ENCODE results near the gene KRT71.
"Not testable (repeated sequence)": the region's sequence is repeated elsewhere in the genome, so short reads cannot be mapped to it uniquely, and the experiment has no call there.

KRT71 gene

GRCh38 chr12:52522346-52523011 is 30.5 kb downstream of the KRT71 start:
- DNase-seq (ENCODE audit: low read depth in 2 of 2, low spot score in 1 of 2) = no peak

GRCh38 chr12:52521568-52522266 is 31.2 kb downstream of the KRT71 start:
- DNase-seq (ENCODE audit: low read depth in 2 of 2, low spot score in 1 of 2) = no peak

DNA sequence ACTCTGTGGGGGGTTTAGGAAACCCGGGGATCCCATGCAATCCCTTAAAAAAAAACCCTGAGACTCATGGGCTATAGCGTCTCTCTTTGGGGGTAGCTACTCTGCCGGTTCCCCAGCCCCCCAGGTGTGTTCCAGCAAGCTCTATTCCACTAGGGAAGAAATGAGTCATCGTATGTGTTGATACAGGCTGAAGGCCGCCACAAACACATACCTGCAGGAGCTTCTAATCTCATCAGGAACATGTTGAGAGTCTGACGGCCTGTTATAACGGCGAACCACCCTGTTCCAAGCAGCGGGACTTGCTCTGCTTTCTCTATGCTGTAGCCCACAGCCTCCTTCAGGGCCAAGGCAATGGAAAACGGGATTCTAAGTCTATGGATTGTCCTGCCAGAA is 31.8 kb downstream of the KRT71 start:
- DNase-seq (ENCODE audit: low read depth in 2 of 2, low spot score in 1 of 2) = no peak

DNA sequence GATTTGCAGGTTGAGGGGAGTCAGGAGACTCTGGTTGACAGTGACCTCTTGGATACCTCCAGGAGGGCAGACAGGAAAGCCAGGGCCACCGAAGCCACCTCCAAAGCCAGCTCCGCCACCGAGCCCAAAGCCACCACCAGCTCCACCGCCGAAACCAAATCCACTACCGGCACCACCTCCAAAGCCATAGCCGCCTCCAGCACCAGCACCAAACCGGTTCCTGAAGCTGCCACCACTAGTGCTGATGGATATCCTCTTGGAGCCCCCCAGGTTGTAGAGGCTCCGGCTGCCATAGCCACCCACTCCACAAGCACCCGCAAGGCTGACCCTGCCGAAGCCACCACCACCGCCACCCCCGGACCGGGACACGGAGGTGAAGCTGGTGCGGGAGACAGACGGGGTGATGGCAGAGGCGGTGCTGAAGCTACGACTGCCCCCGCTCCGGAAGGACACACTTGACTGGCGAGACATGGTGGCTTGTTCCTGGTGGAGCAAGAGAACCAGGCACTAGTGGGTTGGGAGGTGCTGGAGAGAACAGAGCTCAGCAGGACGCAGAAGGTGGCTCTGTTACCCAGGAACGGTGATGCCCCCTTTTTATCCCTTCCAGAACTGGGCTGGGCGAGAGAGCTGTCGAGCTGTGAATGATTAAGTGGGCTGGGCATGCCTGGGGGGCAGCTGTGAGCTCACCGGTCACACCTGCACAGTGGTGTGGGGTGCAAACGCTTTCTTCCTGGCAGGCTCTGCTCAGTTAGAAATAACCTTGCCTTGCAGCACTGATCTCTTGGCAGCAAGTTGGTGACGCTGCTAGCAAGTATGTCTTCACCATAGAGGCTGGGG is 32.9 kb downstream of the KRT71 start, which contains the start of gene KRT5:
KRT5 (minus strand) TSS at position 569 of the 837 bp plus-strand sequence; CDS start at position 471, 98 bp downstream.
- no peak for DNase-seq (ENCODE audit: low read depth in 2 of 2, low spot score in 1 of 2)

DNA sequence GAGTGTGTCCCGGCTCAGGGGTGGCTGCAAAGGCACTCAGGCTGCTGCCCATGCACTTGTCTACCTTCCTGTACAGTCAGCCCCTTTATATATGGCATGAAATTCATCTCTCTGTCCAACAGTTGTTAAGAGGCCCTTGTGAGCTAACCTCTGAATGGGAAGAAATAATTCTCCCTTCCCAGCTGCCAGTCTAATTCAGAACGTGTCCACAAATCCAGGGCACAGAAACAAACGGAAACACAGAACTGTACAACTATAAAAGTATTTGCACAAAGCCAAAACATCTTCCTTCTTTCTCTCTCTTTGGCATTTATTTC is 33.6 kb downstream of the KRT71 start:
- no peak for DNase-seq (ENCODE audit: low read depth in 2 of 2, low spot score in 1 of 2)

- DNase-seq (ENCODE audit: low read depth in 2 of 2, low spot score in 1 of 2) = no peak
These were observed 34.2 kb downstream of the KRT71 start for GRCh38 chr12:52518574-52519386.

DNA sequence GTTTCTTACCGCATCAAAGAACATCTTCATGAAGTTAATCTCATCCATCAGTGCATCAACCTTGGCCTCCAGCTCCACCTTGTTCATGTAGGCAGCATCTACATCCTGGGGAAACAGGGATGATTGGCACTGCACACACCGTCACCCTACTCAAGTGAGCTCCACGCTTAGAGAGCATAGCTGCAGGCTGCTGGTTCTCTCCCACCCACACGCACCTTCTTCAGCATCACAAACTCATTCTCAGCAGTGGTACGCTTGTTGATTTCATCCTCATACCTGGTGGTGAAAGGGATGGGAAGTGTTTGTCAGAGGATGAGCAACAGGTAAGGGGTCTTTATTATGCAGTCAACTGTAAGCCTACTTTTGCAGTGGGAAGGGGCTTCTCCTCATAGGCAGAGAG is 35.1 kb downstream of the KRT71 start:
- DNase-seq (ENCODE audit: low read depth in 2 of 2, low spot score in 1 of 2) = no peak

DNA sequence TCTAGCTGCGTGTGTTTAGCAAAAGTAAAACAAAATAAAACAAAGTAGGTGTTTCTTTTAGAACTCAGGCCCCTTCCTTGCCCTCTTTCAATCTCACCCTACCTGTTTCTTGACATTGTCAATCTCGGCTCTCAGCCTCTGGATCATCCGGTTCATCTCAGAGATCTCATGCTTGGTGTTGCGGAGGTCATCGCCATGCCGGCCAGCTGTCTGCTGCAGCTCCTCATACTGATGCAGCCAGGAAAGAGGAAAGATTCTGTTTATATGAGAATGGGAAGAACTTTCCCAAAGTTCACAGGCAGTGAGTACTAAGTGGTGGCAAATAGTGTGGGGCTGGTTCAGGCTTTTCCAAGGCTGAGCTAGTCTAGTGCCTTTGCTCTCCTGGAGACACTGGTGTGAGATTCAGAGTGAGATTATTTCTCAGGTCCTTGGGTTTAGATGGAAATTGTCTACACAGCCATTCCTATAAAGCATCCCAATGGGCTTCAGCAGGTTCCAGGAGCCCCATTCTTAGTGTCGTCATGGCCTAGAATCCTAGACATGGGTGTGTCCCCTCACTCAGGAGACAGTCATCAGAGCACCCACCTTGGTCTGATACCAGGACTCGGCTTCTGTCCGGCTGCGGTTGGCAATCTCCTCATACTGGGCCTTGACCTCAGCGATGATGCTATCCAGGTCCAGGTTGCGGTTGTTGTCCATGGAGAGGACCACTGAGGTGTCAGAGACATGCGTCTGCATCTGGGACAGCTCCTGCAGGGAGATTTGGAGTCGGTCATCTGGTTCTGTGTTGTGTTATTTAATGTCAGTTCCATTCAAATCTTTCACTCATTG is 35.7 kb downstream of the KRT71 start:
- no peak for DNase-seq (ENCODE audit: low read depth in 2 of 2, low spot score in 1 of 2)

- DNase-seq (ENCODE audit: low read depth in 2 of 2, low spot score in 1 of 2) = no peak
These were observed 36.8 kb downstream of the KRT71 start for GRCh38 chr12:52515927-52516831.

- DNase-seq (ENCODE audit: low read depth in 2 of 2, low spot score in 1 of 2) = no peak
These were observed 37.7 kb downstream of the KRT71 start for GRCh38 chr12:52515319-52515646.

DNA sequence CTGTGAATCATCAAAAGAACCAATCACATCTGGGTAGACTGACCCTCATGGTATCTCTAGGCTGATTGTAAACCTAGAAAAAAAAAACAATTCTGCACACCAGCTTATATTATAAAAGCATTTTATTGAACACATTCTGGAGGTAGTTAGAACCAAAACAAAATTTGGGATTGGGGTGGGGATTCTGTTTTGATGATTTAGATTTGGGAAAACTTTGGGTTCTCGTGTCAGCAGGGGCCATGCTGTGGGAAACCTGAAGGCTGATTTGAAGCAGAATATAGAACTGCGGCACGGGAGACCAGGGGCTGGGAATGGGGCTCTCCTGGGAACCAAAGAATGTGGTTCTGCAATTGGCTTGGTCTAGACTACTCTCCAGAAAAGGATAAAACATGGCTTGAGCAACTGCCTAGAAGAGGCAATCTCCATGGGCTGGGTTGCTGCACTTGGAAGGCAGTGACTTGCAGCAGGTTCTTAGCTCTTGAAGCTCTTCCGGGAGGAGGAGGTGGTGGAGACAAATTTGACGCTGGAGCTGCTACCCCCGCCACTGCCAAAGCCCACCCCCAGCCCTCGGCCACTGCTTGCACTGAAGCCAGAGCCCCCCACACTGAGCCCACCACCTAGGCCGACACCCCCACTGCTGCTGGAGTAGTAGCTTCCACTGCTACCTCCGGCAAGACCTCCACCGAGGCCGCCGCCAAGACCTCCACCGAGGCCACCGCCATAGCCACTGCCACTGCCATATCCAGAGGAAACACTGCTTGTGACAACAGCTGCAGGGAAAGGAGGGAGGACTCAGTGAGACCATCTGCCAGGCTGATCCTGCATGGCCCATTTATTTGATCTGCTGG is 38.2 kb downstream of the KRT71 start:
- DNase-seq (ENCODE audit: low read depth in 2 of 2, low spot score in 1 of 2) = no peak

- no peak for DNase-seq (ENCODE audit: low read depth in 2 of 2, low spot score in 1 of 2)
These were observed 39.2 kb downstream of the KRT71 start for GRCh38 chr12:52513736-52514135.

- no peak for DNase-seq (ENCODE audit: low read depth in 2 of 2, low spot score in 1 of 2)
These were observed 44.7 kb downstream of the KRT71 start for GRCh38 chr12:52508211-52508610.

GRCh38 chr12:52506858-52507715 is 45.9 kb downstream of the KRT71 start:
- no peak for DNase-seq (ENCODE audit: low read depth in 2 of 2, low spot score in 1 of 2)

GRCh38 chr12:52502877-52503276 is 50.1 kb downstream of the KRT71 start:
- no peak for DNase-seq (ENCODE audit: low read depth in 2 of 2, low spot score in 1 of 2)

- no peak for DNase-seq (ENCODE audit: low read depth in 2 of 2, low spot score in 1 of 2)
These were observed 51.5 kb downstream of the KRT71 start for GRCh38 chr12:52501490-52501889.

GRCh38 chr12:52500574-52500973 is 52.4 kb downstream of the KRT71 start:
- DNase-seq (ENCODE audit: low read depth in 2 of 2, low spot score in 1 of 2) = not testable (repeated sequence)

Measured in stimulated activated CD8-positive, alpha-beta memory T cell treated with anti-CD3 and anti-CD28 coated beads, Interleukin-4, amount 100 ng/mL, for 1 hour (primary cell).